HG03558 (cell line): ENCODE data around the gene A2ML1.
"Not testable (repeated sequence)": the region's sequence is repeated elsewhere in the genome, so short reads cannot be mapped to it uniquely, and the experiment has no call there.

ENCODE experiments used
- ATAC-seq: cut with Tn5 transposase; IDR thresholded peaks from one replicate; pipeline ENCODE4 v1.9.1; 2021; ENCODE audit warnings: moderate number of reproducible peaks; ENCODE audit not compliant: unreplicated experiment; ENCODE audit errors: extremely low read depth

The A2ML1 gene

GRCh38 chr12:8816448-8817050 is 5.9 kb upstream of the A2ML1 start:
- ATAC-seq = no peak

GRCh38 chr12:8817856-8818255 is 4.6 kb upstream of the A2ML1 start:
- no peak for ATAC-seq

DNA sequence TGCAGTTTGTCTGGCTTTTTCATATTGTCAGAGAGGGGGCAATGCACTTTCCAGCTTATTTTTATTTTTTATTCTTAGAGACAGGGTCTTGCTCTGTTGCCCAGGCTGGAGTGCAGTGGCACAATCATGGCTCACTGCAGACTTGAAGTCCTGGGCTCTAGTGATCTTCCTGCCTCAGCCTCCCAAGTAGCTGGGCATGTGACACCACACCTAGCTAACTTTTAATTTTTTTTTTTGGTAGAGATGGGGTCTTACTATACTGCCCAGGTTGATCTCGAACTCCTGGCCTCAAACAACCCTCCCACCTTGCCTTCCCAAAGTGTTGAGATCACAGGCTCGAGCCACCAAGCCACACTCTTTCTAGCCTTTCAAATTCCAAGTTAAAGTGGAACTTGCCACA is 3.9 kb upstream of the A2ML1 start:
- ATAC-seq = no peak

DNA sequence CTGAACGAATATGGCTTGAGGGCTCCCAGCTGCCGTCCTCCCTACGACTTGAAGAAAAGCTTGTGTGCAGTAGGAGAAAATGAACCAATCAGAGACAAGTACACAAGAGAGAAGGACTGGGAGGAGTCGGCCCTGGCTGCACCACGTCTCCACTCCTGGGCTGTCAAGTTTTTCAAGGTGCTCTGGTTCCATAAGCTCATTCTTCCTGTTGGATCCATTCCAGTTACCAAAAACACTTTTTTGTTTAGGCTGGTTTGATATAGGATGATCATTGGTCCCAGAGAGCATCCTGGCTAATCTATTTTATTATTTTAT is 2.8 kb upstream of the A2ML1 start:
- ATAC-seq = no peak

- ATAC-seq = not testable (repeated sequence)
These were observed 1.6 kb upstream of the A2ML1 start for GRCh38 chr12:8820676-8821407.

GRCh38 chr12:8821591-8821990 is 830 bp upstream of the A2ML1 start:
- no peak for ATAC-seq

- no peak for ATAC-seq
These were observed 1.3 kb downstream of the A2ML1 start for GRCh38 chr12:8823565-8824300.

GRCh38 chr12:8827551-8828256 is 5.3 kb downstream of the A2ML1 start:
- ATAC-seq = no peak

DNA sequence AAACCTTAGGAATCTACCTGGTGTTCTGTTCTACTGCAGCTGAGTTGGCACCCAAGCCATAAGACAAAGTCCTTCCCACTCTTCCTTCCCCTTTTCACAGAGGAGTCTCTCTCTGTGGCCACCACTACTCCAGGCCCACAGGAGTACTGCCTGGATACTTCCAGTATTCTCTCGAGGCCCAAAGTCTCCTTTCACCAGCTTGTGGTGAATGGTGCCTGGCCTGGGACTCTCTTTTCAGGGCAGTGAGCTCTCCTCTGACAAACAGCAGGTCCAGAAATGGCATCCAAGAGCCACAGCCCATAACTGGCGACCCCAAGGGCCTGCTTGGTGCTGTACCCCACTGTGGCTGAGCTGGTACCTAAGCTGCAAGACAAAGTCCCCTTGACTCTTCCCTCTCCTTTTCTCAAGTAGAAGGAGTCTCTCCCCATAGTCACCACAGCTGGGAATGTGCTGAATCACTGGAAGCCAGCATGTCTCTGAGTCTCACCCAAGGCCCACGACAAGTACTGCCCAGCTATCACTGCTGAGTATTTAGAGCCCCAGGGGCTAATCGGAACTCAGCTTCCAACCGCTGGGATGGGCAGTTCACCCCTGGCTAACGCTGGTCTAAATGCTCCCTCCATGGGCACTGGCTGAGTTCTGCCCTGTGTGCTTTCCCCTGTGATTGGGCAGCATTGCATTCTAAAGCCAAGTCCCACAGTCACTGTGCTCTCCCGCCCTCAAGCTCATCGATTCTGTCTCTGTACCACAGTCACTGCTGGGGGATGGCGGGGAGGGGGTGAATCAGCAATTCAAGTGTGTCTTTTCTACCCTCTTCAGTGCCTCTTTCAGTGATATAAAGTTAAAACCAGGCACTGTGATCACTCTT is 6.1 kb downstream of the A2ML1 start:
- no peak for ATAC-seq

DNA sequence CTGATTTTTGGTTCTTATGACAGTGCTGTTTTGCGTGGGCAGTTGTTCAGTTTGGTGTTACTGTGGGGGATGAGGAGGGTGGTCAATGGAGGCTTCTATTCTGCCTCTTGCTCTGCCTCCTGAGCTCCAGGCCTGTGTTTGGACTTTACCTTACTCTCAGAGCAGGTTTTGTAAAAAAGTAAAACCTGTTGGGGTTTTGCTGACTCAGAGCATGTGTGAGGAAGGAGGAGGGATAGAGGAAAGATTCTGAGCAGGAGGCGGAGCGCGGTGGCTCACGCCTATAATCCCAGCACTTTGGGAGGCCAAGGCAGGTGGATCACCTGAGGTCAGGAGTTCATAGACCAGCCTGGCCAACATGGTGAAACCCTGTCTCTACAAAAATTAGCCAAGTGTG is 6.7 kb downstream of the A2ML1 start:
- ATAC-seq = no peak

DNA sequence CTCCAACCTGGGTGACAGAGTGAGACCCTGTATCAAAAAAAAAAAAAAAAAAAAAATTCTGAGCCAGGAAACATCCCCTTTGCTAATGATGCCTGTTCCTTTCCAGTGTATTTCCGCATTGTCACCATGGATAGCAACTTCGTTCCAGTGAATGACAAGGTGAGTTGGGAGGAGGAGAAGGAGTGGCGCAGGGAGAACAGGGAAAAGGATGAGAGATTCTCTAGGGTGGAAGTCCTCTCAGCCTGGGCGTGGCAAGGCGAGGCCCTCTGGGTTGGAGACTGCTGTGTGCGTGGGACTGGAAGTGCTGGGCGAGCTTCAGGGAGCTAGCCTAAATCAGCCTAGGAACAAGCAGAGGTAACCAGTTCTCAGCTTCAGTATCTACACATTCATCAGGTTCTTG is 7.2 kb downstream of the A2ML1 start:
- ATAC-seq = no peak

DNA sequence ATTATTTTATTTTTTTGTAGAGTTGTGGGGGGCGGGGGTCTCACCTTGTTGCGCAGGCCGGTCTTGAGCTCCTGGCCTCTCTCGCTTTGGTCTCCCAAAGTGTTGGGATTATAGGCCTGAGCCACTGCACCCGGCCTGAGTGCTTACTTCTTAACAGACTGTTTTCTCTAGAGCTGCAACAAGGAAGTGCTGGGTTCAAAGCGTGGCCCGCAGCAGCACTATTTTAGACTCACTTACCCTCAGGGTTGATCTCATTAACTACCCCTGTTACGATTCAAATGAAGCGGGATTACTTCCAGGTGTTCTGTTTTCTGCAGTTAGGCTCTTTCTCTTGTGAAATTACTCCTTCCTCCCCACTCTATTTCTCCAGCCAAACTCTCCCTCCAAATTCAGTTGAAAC is 8.7 kb downstream of the A2ML1 start:
- no peak for ATAC-seq

DNA sequence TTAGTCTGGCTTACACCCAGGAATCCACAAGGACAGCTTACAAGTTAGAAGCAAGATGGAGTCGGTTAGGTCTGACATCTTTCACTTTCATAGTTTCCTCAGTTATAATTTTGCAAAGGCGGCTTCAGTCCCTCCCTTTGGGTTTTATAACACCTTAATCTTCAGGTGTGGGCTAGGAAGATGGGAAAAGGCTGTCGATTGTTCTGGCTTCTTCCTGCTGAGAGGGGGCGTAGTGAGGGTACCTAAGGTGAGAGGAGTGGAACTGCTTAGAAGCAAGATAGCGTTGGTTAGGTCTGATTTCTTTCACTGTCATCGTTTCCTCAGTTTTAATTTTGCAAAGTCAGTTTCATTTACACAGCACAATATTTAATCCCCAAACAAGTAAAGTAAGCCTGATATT is 10.1 kb downstream of the A2ML1 start:
- ATAC-seq = no peak

DNA sequence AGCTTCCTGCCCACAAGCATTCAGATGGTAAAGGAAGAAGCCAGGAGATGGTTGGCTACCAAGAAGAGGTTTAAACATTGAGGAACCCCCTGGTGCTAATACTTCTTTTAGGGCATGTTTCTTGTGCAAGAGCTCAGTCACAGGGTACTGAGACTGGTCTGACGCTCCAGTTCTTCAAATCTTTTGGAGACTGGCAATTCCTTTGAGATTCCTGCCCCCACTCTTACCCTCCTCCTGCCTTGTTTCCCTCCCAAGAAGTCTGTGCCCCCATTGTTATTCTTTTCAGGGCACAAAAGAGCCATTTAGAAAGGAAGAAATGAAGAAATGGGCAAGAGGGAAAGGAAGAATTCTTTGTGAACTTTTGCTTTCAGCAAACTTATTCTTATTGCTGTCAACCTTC is 11.8 kb downstream of the A2ML1 start:
- no peak for ATAC-seq

- ATAC-seq = no peak
These were observed 14.9 kb downstream of the A2ML1 start for GRCh38 chr12:8837291-8837690.

- ATAC-seq = no peak
These were observed 17.9 kb downstream of the A2ML1 start for GRCh38 chr12:8840321-8840720.

DNA sequence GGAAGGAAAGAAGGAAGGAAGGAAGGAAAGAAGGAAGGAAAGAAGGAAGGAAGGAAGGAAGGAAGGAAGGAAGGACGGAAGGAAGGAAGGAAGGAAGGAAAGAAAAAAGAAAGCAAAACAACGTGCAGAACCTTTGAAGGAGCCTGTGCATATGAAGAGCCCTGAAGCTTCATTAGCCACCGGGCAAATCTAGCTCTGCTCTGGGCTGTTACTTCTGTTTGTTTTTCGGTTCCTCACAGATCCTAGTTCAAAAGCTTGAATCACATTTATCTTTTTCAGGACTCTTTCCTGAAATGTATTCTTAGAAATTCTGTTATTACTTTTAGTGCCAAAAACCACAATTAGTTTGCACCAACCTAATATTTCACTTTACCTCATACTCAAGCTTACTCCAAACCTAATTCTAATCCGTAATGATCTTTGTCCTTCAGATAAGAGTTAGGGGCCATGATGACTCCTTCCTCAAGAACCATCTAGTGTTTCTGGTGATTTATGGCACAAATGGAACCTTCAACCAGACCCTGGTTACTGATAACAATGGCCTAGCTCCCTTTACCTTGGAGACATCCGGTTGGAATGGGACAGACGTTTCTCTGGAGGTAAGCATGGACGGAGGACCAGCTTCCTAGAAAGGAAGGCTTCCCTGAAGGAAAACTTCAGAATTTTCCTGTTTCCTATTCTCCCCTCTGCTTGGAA is 18.7 kb downstream of the A2ML1 start:
- no peak for ATAC-seq

DNA sequence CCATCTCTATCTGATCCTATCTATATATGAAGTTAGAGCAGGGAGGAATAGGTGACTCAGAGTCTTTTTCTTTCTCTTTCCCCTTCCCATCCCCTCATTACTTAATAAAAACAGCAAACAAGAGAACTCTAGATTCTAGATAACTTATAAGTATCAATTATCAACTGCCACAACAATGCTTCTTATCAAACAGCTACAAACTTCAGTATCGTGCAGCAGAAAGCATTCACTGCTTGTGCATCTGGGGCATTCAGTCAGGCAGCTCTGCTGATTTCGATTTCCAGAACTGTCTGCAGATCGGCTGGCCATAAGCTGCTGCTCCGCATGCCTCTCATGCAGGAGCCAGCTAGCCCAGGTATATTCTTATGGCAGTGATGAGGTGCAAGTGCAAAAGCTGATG is 19.4 kb downstream of the A2ML1 start:
- no peak for ATAC-seq

- no peak for ATAC-seq
These were observed 22.2 kb downstream of the A2ML1 start for GRCh38 chr12:8844665-8845064.

GRCh38 chr12:8846305-8846704 is 23.9 kb downstream of the A2ML1 start:
- no peak for ATAC-seq
